ENCODE data around the gene CACNA1H. TPM values are rescaled to one million over a fixed set of nuclear protein-coding genes. Genes with fewer than 3 reads are reported as not detected.

CACNA1H gene
- total and polyA plus RNA-seq, 2 experiments from 2014 or later = 0.11 TPM; not detected in 1

DNA sequence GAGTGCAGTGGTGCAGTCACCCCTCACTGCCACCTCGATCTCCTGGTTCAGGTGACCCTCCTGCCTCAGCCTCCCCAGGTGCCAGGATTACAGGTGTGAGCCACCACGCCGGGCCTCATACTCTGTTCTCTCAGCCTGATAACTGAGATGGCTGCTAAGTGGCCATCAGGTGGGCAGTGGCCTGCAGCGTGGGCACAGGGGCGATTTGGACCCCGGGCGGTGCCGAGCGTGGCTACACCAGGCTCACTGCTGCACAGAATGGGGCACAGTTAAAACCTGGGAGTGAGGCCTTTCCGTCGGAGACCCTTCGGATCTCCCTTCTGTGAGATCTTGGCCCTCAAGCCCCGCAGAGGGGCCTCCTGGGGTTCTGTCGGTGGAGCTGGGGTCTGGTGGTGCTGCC is 11.5 kb downstream of the CACNA1H start:
- 79 to 81% methylated on average over 13 to 14 of the region's 14 CpGs for WGBS, 2 experiments (ENCODE audit: low coverage in 1 of 2, low lambda C conversion rate in 2 of 2, missing lambda C conversion rate in 2 of 2)
- H2AFZ ChIP-seq = no peak overlapping the region
- H3F3A ChIP-seq (ENCODE audit: insufficient read depth) = no peaks in the 10 kb centered on the region
- no peaks in the 10 kb centered on the region for H3K79me2 ChIP-seq (ENCODE audit: insufficient read depth)
- H3K9ac ChIP-seq = no peak overlapping the region
- H3K9me2 ChIP-seq (ENCODE audit: insufficient read depth) = no peaks in the 10 kb centered on the region
- H4K20me1 ChIP-seq (ENCODE audit: insufficient read depth) = no peaks in the 10 kb centered on the region
- TF ChIP-seq EZH2 (IDR thresholded peaks at IDR 0.05; ENCODE audit: insufficient read depth, poor library complexity, severe bottlenecking) (no peak), EZH2phosphoT487 (IDR thresholded peaks at IDR 0.05; ENCODE audit: insufficient read depth, low read depth) (no peak)
- H3K4me2 ChIP-seq (ENCODE audit: unreplicated experiment) = no peak overlapping the region
- DNase-seq = no peak
- no peaks in the 10 kb centered on the region for H3K36me3 ChIP-seq (ENCODE audit: low read depth)
- H3K4me1 ChIP-seq (ENCODE audit: insufficient read depth) = no peaks in the 10 kb centered on the region
- H3K9me3 ChIP-seq (ENCODE audit: low read depth) = no peaks in the 10 kb centered on the region
- no peaks in the 10 kb centered on the region; the same call in 1 of the 2 replicates for H3K27me3 ChIP-seq (replicated peaks; ENCODE audit: insufficient read depth)
- in situ Hi-C loops (cut with MboI) = no loop called here
- H3K27ac ChIP-seq = no peak overlapping the region
- H3K4me3 ChIP-seq = no peak overlapping the region

- H3K79me2 ChIP-seq (ENCODE audit: insufficient read depth) = no peaks in the 10 kb centered on the region
- WGBS, 2 experiments (ENCODE audit: low coverage in 1 of 2, low lambda C conversion rate in 2 of 2, missing lambda C conversion rate in 2 of 2) = 72% methylated on average over 14 to 17 of the region's 17 CpGs
- no peak overlapping the region for H3K9ac ChIP-seq
- H3K4me3 ChIP-seq = no peak overlapping the region
- H3K4me2 ChIP-seq (ENCODE audit: unreplicated experiment) = no peak overlapping the region
- H2AFZ ChIP-seq = no peak overlapping the region
- DNase-seq = no peak
- H3K9me3 ChIP-seq (ENCODE audit: low read depth) = no peaks in the 10 kb centered on the region
- no peaks in the 10 kb centered on the region for H3K36me3 ChIP-seq (ENCODE audit: low read depth)
- H4K20me1 ChIP-seq (ENCODE audit: insufficient read depth) = no peaks in the 10 kb centered on the region
- in situ Hi-C loops (cut with MboI) = no loop called here
- H3K9me2 ChIP-seq (ENCODE audit: insufficient read depth) = no peaks in the 10 kb centered on the region
- no peaks in the 10 kb centered on the region for H3K4me1 ChIP-seq (ENCODE audit: insufficient read depth)
- no peak overlapping the region for H3K27ac ChIP-seq
- no peaks in the 10 kb centered on the region; the same call in 1 of the 2 replicates for H3K27me3 ChIP-seq (replicated peaks; ENCODE audit: insufficient read depth)
- no peaks in the 10 kb centered on the region for H3F3A ChIP-seq (ENCODE audit: insufficient read depth)
- TF ChIP-seq EZH2 (IDR thresholded peaks at IDR 0.05; ENCODE audit: insufficient read depth, poor library complexity, severe bottlenecking) = no peak
Measured at GRCh38 chr16:1164975-1165374, 12.1 kb downstream of the CACNA1H start.

DNA sequence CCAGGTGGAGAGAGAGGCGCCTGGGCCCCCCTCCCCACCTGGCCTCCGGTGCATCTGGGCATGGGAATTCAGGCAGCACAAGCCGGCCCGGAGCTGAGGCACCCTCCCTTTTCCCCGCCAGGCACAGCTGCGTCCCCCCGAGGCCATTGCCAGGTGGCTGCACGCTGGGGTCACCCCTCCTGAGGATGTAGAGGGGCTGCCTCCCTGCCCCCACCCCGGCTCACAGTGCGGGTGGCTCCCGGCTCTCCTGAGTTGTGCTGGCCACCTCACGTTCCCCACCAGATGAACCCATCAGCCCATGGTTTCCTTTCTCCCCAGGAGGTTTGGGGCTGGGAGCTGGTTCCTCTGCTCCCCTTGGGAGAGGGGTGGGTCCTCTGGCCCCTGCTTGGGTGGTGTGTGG is 12.6 kb downstream of the CACNA1H start:
- Histone ChIP-seq H3K9me3 (ENCODE audit: low read depth) (no peaks in the 10 kb centered on the region), H2AFZ (no peak overlapping the region), H3K27me3 (replicated peaks; ENCODE audit: insufficient read depth) (no peaks in the 10 kb centered on the region), H3K9ac (no peak overlapping the region), H3K4me2 (ENCODE audit: unreplicated experiment) (no peak overlapping the region), H4K20me1 (ENCODE audit: insufficient read depth) (no peaks in the 10 kb centered on the region), H3K36me3 (ENCODE audit: low read depth) (no peaks in the 10 kb centered on the region), H3K4me3 (no peak overlapping the region), H3K4me1 (ENCODE audit: insufficient read depth) (no peaks in the 10 kb centered on the region), H3K79me2 (ENCODE audit: insufficient read depth) (no peaks in the 10 kb centered on the region), H3K27ac (no peak overlapping the region), H3F3A (ENCODE audit: insufficient read depth) (no peaks in the 10 kb centered on the region), H3K9me2 (ENCODE audit: insufficient read depth) (no peaks in the 10 kb centered on the region)
- in situ Hi-C loops (cut with MboI) = no loop called here
- 47 to 61% methylated on average over 2 to 7 of the region's 12 CpGs for WGBS, 2 experiments (ENCODE audit: low coverage in 1 of 2, low lambda C conversion rate in 2 of 2, missing lambda C conversion rate in 2 of 2)
- TF ChIP-seq EZH2 (IDR thresholded peaks at IDR 0.05; ENCODE audit: insufficient read depth, poor library complexity, severe bottlenecking) (no peak), EZH2phosphoT487 (IDR thresholded peaks at IDR 0.05; ENCODE audit: insufficient read depth, low read depth) (no peak)
- DNase-seq = no peak

- no peak for TF ChIP-seq EZH2phosphoT487 (IDR thresholded peaks at IDR 0.05; ENCODE audit: insufficient read depth, low read depth)
- no peak for TF ChIP-seq EZH2 (IDR thresholded peaks at IDR 0.05; ENCODE audit: insufficient read depth, poor library complexity, severe bottlenecking)
- no peak overlapping the region for H3K9ac ChIP-seq
- no peak for DNase-seq
Measured at GRCh38 chr16:1167276-1168107, 14.6 kb downstream of the CACNA1H start.

More at GRCh38 chr16:1167276-1168107, 14.6 kb downstream of the CACNA1H start:
- H3K4me1 ChIP-seq (ENCODE audit: insufficient read depth) = no peaks in the 10 kb centered on the region
- no peaks in the 10 kb centered on the region; the same call in 1 of the 2 replicates for H3K27me3 ChIP-seq (replicated peaks; ENCODE audit: insufficient read depth)
- no peak overlapping the region for H3K27ac ChIP-seq
- no peak overlapping the region for H3K4me2 ChIP-seq (ENCODE audit: unreplicated experiment)
- in situ Hi-C loops (cut with MboI) = no loop called here
- WGBS, 2 experiments (ENCODE audit: low coverage in 1 of 2, low lambda C conversion rate in 2 of 2, missing lambda C conversion rate in 2 of 2) = 60 to 62% methylated on average over 48 to 52 of the region's 52 CpGs
- no peaks in the 10 kb centered on the region for H3K36me3 ChIP-seq (ENCODE audit: low read depth)
- no peaks in the 10 kb centered on the region for H3K9me2 ChIP-seq (ENCODE audit: insufficient read depth)
- no peak overlapping the region for H3K4me3 ChIP-seq
- H3K79me2 ChIP-seq (ENCODE audit: insufficient read depth) = no peaks in the 10 kb centered on the region
- no peaks in the 10 kb centered on the region for H4K20me1 ChIP-seq (ENCODE audit: insufficient read depth)
- H2AFZ ChIP-seq = no peak overlapping the region
- no peaks in the 10 kb centered on the region for H3F3A ChIP-seq (ENCODE audit: insufficient read depth)
- H3K9me3 ChIP-seq (ENCODE audit: low read depth) = no peaks in the 10 kb centered on the region

All from GM23248 (cell line).